Lung (tissue), 12 donors: ENCODE results near the gene NRM. TPM values are rescaled to one million over a fixed set of nuclear protein-coding genes. Genes with fewer than 3 reads are reported as not detected.

Experiments used
- ATAC-seq: fragments of 200-7000 bp; cut with Tn5 transposase; one replicate; pipeline ENCODE4 v1.9.1; 2020; ENCODE audit warnings: moderate number of reproducible peaks; ENCODE audit not compliant: insufficient read depth, low FRiP score
- DNase-seq, 3 donors: peaks; one replicate each; pipeline ENCODE4 v3.0.0-alpha.2; 2013 to 2017
- H3K27ac ChIP-seq, 2 donors: one replicate each; pipeline ENCODE4 v1.5.1; 2013; ENCODE audit warnings: mild to moderate bottlenecking in 2 of 2, moderate library complexity in 2 of 2, control low read depth in 1 of 2, inconsistent platforms in 1 of 2, low read depth in 1 of 2, low read length in 1 of 2
- H3K27me3 ChIP-seq, 3 donors: one replicate each; pipeline ENCODE4 v1.5.1; 2013; ENCODE audit warnings: low read length in 2 of 3; ENCODE audit not compliant: control insufficient read depth in 3 of 3, insufficient read depth in 3 of 3
- H3K36me3 ChIP-seq, 4 donors: one replicate each; pipeline ENCODE4 v1.5.1; 2013; ENCODE audit warnings: low read length in 4 of 4, mild to moderate bottlenecking in 1 of 4, moderate library complexity in 1 of 4; ENCODE audit not compliant: control insufficient read depth in 4 of 4, insufficient read depth in 4 of 4
- H3K4me1 ChIP-seq, 5 donors: one replicate each; pipeline ENCODE4 v1.5.1; 2013; ENCODE audit warnings: low read length in 5 of 5, mild to moderate bottlenecking in 2 of 5, moderate library complexity in 1 of 5; ENCODE audit not compliant: control insufficient read depth in 5 of 5, insufficient read depth in 5 of 5
- H3K4me3 ChIP-seq: one replicate; pipeline ENCODE4 v1.5.1; 2013; ENCODE audit warnings: mild to moderate bottlenecking, control low read depth, moderate library complexity
- H3K9ac ChIP-seq, 2 donors: one replicate each; pipeline ENCODE4 v1.5.1; 2013; ENCODE audit warnings: low read length in 2 of 2, control low read depth in 1 of 2; ENCODE audit not compliant: insufficient read depth in 1 of 2
- H3K9me3 ChIP-seq, 4 donors: one replicate each; pipeline ENCODE4 v1.5.1; 2013; ENCODE audit warnings: low read length in 3 of 4, mild to moderate bottlenecking in 1 of 4, moderate library complexity in 1 of 4; ENCODE audit not compliant: control insufficient read depth in 4 of 4, insufficient read depth in 3 of 4
- CTCF ChIP-seq: IDR thresholded peaks from 2 replicates; pipeline ENCODE4 v1.5.1; 2012; ENCODE audit warnings: mild to moderate bottlenecking; ENCODE audit errors: control extremely low read depth, extremely low read depth
- WGBS, 2 donors: extraction: QIAGEN DNeasy Blood & Tissue Kit; methylation state at CpG; one replicate each; pipeline ENCODE4 v1.1.7; 2013; 5-methylcytosine and 5-hydroxymethylcytosine counted together
- polyA plus RNA-seq, 2 donors: library from polyadenylated mRNA; stranded (reverse); fragments of 200-250 nt; gene quantifications; one replicate each; pipeline ENCODE4 v1.2.1, GENCODE V29; 2013
- total RNA-seq, 2 donors: library from RNA; depleted of rRNA in 1 of 2; stranded (reverse); fragments of >200 nt in 1 of 2; gene quantifications; one replicate each; pipeline ENCODE4 v1.2.1, GENCODE V29; 2014 to 2021
- donor health status: control.
- donor health status: control.
- donor health status: Bipolar disorder and iron deficiency.
- donor health status: healthy.
- donor health status: DM: yes; HTN: yes; CAD: no.

NRM gene
- total and polyA plus RNA-seq, 4 donors, result 5.1 to 18.7 (median 15.9) TPM

GRCh38 chr6:30681766-30682142 is 9.0 kb downstream of the NRM start:
- peak overlapping the region in 1 of 2 donors; percentile 7 for H3K9ac ChIP-seq
- no peak for TF ChIP-seq CTCF
- peak overlapping the region; percentile 80 to 91 for H3K27ac ChIP-seq
- peak overlapping the region; percentile 66 for H3K4me3 ChIP-seq
- ATAC-seq, result no peak
- H3K9me3 ChIP-seq, result no peaks in the 10 kb centered on the region
- H3K36me3 ChIP-seq, result peaks cover 5 to 22% (median 16%) of the 10 kb centered on the region in 4 donors
- 29 to 41% methylated on average over 4 of the region's 4 CpGs for WGBS, 2 donors
- DNase-seq, result no peak
- H3K27me3 ChIP-seq, result no peaks in the 10 kb centered on the region
- peaks cover 0 to 46% (median 9%) of the 10 kb centered on the region in 5 donors for H3K4me1 ChIP-seq

- ATAC-seq (no peak), DNase-seq (no peak)
- no peaks in the 10 kb centered on the region for H3K9me3 ChIP-seq
- WGBS, 2 donors, result 71 to 79% methylated on average over 7 of the region's 7 CpGs
- no peak for TF ChIP-seq CTCF
- no peaks in the 10 kb centered on the region for H3K27me3 ChIP-seq
- peaks cover 0 to 33% (median 5%) of the 10 kb centered on the region in 5 donors for H3K4me1 ChIP-seq
- H3K4me3 ChIP-seq, result peak overlapping the region; percentile 18
- H3K9ac ChIP-seq, result no peak overlapping the region
- peaks cover 13 to 26% (median 16%) of the 10 kb centered on the region in 4 donors for H3K36me3 ChIP-seq
- peak overlapping the region in 1 of 2 donors; percentile 55 for H3K27ac ChIP-seq
Measured at GRCh38 chr6:30679765-30680535, 10.8 kb downstream of the NRM start.

GRCh38 chr6:30678964-30679726 is 11.6 kb downstream of the NRM start:
- H3K4me3 ChIP-seq, result peak overlapping the region; percentile 10
- no peaks in the 10 kb centered on the region for H3K27me3 ChIP-seq
- peaks cover 0 to 27% (median 5%) of the 10 kb centered on the region in 5 donors for H3K4me1 ChIP-seq
- WGBS, 2 donors, result 12 to 13% methylated on average over 30 to 31 of the region's 31 CpGs
- H3K9me3 ChIP-seq, result no peaks in the 10 kb centered on the region
- TF ChIP-seq CTCF, result peak; percentile 99
- DNase-seq, result peak; percentile 76 to 86 (median 80)
- no peak overlapping the region for H3K9ac ChIP-seq
- peak; percentile 72 for ATAC-seq
- no peak overlapping the region for H3K27ac ChIP-seq
- peaks cover 13 to 24% (median 15%) of the 10 kb centered on the region in 4 donors for H3K36me3 ChIP-seq
